CD4-positive, alpha-beta T cell treated with Interleukin-4 for 1 hour (primary cell): ENCODE results near the gene PTTG1.

Experiments used
- DNase-seq, 2 donors: peaks; one replicate each; pipeline ENCODE4 v3.0.0-alpha.2; 2020 to 2022

PTTG1 gene

DNA sequence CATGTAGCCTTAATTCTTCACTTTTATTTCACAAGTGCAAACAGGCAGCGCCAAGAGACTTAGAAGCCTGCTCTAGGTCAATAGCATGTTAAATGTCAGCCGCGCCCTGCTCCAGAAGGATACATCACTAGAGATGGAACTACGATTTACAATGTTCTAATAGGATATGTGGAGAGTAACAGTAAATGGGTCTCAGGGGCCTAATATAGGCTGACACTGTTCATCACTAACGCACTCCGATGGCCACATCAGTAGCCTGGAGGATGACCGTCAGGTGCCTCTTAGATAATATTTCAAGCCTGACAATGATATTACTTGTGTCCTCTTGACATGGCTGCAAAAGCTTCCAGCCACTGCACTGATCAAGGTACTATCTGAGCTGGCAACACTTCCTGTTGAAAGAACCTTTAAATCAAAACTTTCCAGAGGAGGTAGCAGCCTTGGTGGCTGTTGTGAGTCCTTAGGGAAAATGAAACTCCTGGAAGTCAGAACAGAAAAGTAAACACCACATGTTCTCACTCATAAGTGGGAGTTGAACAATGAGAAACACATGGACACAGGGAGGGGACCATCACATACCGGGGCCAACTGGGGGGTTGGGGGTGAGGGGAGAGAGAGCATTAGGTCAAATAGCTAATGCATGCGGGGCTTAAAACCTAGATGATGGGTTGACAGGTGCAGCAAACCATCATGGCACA lies 35.0 kb downstream of the PTTG1 start:
- no peak for DNase-seq

DNA sequence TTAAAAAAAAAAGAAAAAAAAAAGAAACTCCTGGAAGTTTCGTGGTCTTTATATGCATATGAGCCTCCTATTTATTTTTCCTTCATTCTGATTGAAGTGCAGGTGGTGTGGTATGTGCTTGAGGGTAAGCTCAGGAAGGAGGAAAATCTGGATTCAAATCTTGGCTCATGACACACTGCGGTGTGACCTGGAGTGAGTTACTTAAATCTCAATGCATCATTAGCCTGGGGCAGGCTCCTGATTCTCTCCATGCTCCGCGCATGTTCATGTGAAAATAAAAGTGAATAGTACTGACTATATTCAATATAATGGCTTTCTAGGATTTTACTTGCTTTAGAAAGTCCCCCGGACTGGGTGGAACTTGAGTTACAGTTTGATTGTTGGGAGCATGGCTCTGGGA lies 35.6 kb downstream of the PTTG1 start:
- no peak for DNase-seq

DNA sequence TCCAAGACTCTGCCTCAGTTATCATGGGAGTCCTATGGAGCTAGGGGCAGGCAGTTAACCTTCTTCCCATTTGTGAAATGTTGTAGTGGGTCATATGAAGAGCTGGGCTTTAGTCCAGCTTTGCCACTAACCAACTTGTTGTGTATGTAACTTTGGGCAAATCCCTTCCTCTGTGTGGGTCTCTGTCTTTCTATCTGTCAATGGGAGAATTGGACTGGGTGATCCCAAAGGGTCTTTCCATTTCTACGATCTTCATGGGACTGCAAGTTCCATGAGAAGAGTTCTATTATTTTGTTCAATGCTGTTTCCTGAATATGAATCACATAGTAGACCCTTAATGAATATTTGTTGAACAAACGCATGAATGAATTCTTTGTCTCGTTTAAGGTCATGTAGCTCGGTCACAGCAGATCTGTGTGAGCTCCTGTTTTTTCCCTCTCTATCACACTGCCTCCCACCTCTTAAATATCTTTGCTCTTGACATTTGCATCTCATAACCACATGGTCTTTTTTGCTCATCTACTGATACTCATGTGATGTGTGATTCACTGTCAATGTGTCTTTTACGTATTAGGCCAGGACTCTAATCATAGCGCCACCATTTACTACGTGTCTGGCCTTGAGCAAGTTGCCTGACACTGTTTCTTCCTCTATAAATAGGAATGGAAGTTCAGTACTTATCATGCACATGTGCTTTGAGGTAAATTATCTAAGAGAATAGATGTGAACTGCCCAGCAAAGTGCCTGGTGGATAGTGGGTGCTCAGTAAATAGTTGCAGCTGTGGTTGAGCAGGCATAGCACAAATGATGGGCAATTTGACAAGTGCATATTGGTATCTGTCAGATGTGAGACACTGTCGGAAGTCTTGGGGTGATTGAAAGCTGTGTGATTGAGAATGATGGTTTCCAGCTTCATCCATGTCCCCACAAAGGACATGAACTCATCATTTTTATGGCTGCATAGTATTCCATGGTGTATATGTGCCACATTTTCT lies 37.4 kb downstream of the PTTG1 start:
- DNase-seq, result no peak

DNA sequence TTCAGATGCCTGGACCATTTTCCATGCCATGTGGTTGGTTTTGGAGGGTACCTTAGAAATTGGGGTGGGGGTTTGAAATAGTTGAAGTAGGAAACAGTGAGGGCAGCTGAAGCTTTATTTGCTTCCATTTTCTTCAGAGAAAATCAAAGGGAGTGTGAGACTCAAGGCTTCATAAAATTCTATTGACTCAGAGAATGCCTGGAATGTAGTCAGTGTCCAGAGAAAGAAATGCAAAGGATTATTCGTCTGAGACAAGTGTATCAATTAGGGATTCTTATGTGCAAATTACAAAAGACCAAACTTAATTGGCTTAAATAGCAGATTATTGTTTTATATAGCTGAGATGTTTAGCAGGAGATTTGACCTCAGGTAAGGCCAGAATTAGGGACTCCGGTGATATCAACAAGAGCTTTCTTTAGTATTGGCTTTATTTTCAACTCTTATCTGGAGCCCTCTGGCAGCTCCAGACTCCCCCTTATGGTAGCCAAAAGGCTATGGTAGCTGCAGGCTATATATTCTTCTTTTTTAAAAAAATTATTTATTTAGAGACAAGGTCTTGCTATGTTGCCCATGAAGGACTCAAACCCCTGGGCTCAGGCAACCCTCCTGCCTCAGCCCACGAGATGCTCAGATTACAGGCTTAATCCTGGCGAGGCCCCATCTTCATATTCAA lies 38.9 kb downstream of the PTTG1 start:
- no peak for DNase-seq

DNA sequence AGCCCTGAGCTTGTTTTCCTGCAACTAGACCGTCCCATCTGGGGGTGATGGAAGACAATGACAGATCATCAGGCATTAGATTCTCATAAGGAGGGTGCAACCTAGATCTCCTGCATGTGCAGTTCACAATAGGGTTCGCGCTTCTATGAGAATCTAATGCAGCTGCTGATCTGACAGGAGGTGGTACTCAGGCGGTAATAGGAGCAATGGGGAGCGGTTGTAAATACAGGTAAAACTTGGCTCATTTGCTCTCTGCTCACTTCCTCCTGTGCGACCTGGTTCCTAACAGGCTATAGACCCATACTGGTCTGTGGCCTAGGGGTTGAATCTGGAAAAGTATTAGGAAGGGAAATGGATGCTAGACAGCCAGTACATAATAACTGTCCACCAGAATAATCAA lies 39.7 kb downstream of the PTTG1 start:
- DNase-seq, result no peak

DNA sequence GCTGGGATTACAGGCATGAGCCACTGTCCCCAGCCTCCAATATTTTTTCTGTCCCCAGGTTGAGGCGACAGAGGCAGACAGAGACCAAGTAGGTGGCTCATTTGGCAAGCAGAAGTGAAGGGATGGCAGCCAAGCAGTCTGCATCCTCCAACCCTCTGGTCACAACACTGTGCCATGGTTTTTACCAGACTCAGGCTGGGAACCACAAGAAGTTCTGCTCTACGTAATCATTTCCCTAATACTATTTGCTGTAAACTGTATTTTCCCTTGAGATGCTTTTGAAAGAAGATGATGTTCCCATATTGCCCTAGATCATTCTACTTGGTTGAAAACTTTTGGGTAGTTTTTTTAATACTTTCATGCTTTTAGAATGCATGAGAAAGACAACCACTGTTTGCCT lies 40.5 kb downstream of the PTTG1 start:
- DNase-seq, result no peak

DNA sequence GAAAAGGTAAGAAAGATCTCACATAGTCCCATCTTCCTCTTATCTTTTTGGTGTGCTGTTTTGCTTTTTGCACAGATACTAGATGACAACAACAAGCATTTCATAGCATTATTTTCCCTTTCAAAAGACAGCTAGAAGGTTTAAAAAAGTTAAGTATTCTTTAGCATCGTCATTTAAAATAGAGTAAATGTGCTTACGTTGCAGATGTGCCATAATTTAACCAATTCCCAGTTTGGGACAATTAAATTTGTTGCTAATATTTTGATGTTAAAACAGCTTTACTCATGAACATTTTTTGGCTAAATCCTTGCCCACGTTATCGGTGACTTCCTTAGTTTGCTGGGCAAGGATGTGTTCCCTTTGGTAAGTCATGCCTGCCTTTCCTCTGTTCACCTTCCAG lies 41.6 kb downstream of the PTTG1 start:
- no peak for DNase-seq

DNA sequence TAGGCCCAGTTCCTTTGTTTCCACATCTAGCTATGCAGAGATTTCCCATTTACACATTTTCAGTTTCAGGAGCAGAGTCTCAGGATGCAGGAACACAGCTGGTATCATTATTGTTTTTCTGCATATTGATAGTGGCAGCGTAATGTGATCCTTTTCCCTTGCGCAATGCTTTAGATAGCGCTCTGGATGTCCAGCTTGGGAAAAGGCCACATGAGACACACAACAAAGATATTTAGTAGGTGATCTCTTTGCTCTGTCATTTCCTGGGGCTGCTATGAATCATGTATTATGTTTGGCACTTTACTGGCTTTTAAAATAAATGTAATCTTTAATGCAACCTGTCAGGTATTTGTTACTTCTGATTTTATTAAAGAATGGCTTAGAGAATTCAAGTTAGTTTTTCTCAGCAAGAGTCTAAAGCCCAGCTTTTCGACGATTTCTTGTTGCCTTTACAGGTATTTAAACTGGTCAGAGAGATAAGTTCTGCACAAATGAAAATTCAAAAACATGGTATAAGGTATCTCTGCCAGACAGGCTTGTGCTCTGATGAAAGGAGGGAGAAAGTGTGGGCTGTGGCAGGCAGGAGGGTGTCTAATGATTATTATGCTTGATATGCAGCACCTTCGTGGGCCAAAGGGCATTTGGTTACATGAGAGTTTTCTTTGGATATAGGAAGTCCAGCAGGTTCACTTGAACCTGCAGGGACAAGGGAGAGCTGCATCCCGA lies 42.2 kb downstream of the PTTG1 start:
- no peak for DNase-seq

DNA sequence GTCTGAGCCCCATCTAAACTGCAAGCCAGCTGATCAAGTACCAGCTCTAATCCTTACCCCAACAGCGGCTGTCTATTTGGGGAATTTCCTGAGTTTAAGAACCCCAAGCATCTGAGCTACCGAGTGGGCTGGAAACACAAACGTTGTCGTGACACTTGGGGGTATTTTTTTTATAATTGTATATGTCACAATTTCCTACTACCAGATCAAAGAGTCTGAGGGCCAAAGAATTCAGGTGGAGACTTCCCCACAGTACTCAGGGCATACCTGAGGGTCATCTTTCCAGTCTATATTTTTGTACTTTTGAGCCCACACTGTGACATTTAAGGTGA lies 42.8 kb downstream of the PTTG1 start:
- DNase-seq, result no peak

DNA sequence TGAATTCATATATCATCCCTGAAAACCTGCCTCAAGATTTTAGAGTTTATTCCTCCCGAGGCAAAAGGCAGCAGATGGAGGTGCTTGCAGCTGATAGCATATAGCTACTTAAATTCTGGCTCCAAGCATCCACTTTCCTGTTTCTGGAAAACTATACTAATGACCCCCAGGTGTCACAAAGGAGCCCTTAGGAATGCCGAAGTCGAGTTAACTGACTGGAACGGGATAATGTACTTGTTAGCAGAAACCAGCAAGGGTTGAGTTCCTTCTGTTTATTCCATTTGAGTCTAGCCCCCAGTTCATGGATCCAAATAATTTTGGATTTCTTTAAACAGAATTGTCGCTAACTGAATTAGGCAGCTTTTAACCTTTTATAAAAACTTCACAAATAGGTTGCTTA lies 44.5 kb downstream of the PTTG1 start:
- no peak for DNase-seq

DNA sequence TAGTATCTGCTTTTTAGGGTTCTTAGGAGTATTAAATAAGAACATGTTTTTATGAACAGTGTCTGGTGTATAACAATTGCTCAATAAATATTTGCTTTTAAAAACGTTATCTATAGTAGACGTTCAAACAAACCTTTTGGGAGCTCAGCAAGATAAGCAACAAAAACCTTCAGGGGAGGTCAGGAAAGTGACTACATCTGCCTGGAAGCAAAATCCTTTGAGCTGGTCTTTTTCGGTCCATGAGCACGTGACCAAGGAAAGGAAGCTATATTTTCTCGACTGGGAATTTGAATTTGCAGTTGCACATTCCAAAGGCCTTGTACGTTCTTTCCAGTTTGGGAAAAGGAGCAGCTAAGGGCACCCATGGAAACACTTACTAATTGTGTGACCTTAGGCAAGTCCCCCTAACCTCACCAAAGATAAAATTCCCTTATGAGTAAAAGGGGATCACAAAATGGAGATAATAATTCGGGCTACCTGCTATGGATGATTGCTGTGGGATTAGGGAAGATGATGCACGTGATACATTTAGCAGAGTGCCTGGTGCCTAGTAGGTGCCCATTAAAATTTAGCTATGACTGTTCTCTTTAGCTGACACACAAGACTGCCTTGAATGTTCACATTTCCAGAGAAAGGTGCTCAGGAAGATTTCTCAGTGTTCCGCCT lies 45.4 kb downstream of the PTTG1 start:
- no peak for DNase-seq

DNA sequence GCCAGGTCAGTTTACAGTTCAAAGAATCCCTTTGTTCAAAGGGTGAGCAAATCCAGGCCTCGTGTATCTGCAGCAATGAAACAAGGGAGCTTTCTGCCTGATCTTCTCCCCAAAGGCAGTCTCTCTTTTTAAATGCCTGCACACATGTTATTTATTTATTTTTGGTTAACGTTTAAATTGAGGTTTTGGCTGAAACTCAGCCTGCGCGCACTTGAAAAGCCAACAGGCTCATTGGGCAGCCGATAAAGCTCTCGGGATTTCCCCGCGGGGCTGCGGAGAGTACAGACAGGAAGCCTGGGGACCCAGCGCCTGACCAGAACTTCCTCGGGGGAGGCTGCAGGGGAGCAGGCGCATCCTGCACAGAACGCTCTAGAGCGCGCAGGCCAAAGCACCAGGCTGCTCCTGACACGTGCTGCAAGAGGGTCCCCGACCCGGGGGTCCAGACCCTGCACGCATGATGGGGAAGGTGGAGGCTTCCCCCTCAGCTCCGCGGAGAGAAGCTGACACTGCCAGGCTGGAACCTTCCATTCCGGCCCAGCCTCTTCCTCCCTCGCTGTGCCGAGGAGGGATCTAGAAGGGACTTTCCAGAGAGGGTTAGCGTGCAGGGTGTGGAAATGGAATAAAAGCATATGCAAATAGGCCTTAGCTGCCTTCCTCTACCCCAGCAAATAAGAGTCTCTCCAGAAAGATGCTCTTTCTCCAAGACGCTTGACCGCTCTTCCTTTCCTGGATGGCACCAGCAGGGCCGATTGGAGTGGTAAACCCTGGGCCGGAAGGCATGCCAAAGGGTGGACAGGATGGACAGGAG lies 46.1 kb downstream of the PTTG1 start:
- peak; percentile 85 for DNase-seq

DNA sequence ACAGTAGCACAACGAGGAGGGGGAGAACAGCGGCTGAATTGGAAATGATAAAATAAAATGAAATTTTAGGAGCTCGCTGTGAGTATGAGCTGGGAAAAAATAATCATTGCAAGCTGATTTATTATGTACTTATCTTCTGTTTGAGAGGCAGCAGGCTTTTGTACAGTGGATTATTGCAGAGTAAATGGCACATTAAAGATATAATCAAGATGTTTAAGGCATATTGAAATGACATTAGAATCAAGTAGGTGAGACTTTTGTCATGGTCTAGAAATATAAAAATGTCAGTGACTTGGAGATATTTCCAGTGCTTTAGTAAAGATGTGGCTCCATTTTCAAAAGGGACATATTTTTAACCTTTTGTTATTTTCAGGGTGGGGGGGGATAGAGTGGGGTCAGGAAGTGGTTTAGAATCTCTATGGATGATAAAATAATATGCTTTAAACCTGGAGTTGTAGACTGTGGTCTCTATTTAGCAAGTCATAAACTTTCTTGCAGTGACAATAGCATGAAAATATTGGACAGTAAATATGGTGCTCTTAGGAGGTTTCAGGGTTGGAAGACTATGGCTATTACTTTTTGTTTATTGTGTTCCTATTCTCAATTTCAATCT lies 46.8 kb downstream of the PTTG1 start:
- no peak for DNase-seq

DNA sequence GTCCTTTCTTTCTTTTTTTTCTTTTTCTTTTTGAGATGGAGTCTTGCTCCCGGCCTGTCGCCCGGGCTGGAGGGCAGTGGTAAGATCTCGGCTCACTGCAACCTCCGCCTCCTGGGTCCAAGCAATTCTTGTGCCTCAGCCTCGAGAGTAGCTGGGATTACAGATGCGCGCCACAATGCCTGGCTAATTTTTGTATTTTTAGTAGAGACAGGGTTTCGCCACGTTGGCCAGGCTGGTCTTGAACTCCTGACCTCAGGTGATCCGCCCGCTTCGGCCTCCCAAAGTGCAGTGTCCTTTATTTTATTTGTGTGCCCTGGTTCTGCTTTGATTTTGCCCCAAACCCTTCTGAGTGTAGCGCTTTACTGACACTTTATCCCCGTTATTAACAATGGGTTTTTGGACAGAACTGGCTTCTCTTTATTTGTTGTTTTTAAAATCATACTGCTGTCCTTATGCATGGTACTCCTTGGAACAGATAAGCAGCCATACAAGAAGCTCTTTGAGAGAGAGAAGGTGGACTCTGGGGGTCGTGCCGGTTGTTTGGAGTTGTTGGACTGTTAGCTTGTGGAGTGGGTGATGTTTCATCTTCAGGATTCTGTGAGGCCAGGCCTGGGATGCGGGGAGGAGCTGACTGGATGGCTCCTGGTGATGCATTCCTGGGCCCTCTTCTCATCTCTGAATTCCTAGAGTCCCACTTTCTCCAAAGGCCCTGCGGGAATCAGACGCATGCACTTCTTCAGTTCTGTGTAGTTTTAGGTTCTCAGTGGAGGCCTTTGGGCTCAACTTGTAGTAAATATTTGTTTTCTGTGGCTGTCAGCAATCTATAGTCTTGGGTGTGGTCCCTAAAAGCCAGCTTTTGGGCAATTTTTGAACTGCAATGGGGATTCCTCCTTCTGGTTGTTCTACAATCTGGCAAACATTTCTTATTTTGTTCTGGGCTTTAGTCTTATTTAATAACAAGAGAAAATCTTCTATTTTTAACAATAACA lies 47.8 kb downstream of the PTTG1 start:
- no peak for DNase-seq

DNA sequence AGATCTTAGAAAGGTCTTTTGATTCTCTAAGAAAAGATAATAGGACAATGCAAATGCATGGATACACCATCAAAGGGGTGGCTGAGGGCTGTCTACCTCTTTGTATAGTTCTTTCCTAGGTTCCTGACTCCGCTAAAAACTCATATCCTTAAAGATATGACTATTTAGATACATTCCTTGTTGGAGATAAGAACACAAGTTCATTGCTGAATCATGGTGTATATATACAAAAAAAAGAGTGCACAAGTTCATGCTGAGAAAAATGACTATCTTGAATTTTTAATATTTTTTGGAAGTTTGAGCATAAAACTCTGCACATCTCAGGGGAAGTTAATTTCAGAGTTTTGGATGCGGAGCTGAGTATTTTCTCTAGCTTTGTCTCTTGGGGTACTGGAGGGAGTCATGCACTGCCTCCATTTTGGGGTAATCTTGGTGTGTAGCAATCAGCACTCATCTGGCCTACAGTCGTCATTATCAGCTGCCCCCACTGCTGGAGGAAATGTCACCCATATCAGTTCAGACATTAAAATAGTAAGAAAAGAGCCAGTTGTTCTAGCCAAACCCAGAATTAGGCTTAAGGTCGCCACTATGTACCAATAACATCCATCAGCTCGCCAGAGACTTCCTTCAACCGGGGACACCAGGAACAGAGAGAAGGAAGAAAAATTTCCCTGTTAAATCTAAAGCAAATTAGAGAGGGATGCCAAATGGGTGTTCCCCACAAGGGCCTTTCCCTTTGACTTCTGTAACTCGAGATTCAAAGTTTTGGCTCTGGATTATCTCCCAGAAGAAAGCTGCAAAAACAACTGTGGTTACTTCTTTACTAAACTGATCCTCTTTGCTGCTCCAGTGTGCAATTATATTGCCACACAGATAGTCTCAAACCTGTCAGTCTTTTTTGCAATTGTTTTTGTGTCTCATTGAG lies 49.0 kb downstream of the PTTG1 start:
- DNase-seq, result peak in 1 of 2 donors; percentile 44

DNA sequence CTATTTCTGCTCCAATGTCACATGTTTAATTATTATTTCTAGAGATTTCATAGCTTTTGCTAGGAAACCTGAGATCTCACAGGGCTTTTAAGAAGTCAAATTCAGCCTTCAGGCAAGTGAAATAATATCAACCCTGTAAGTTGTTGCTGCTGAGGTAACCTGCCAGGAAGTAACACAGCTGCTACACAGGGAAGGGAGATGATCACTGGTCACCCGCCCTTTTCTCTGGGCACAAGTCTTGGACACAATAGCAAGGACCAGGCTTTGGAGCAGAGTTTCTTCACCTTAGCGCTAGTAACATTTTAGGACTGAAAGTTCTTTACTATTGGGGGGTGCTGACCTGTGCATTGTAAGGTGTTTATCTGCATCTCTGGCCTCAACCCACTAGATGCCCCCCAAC lies 50.1 kb downstream of the PTTG1 start:
- DNase-seq, result no peak

DNA sequence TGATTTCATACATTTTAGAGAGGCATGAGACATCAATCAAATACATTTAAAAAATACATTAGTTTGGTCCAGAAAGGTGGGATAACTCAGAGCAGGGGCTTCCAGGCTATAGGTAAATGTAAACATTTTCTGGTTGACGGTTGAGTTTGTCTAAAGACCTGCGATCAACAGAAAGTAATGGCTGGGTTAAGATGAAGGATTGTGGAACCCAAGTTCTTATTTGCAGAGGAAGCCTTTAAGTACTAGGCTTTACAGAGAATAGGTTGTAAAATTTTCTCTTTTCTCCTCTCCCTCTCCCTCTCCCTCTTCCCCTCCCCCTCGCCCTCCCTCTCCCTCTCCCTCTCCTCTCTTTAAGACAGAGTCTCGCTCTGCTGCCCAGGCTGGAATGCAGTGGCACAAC lies 50.8 kb downstream of the PTTG1 start:
- no peak for DNase-seq

DNA sequence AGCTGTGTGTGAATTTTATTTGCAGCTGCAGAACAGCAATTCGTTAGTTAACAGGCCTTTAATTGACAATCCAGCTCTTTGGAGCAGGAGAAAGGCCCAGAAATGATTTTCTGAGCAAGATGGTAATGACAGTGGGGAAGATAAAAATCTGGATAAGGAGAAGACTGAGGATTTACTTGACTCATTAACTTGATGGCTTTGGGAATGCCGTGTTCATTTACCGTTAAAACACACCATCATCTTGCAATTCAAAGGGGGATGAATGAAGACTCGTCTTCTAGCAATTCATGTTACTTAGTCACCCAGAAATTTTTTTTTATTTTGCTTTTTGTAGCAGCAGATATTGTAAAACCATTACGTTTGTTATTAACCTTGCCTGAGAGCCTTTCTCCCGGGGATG lies 52.0 kb downstream of the PTTG1 start:
- DNase-seq, result no peak

DNA sequence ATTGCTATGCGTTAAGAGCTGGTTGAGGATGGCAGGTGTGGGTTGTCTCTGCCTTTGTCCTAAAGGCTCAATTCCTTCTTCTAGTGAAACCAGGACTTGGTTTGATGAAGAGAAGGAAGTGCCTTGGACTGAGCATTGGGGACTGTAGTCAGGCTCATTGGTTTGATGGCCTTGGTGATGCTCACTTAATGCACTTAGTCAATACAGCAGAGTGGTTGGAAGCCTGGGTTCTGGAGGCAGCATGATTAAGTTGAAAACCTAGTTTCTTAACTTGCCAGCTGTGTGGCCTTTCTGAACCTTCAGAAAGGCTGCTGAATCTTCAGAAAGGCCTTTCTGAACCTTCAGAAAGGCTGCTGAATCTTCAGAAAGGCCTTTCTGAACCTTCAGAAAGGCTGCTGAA lies 52.4 kb downstream of the PTTG1 start:
- DNase-seq, result no peak
